ENCODE measurements around the gene RPTOR.

The RPTOR gene

GRCh38 chr17:80546267-80546666 is 1.6 kb downstream of the RPTOR start (continued):
- no peak for TF ChIP-seq ZNF70 (CRISPR knock-in tag; IDR thresholded peaks at IDR 0.05)
- TF ChIP-seq ZFP30 (CRISPR knock-in tag; IDR thresholded peaks at IDR 0.05): no peak
- TF ChIP-seq PPARA (CRISPR knock-in tag; IDR thresholded peaks at IDR 0.05; ENCODE audit: borderline replicate concordance): no peak
- no peak for TF ChIP-seq RARB (CRISPR knock-in tag; IDR thresholded peaks at IDR 0.05)
- no peak for TF ChIP-seq GLIS3 (CRISPR knock-in tag; IDR thresholded peaks at IDR 0.05)
- TF ChIP-seq, protein P1, sequence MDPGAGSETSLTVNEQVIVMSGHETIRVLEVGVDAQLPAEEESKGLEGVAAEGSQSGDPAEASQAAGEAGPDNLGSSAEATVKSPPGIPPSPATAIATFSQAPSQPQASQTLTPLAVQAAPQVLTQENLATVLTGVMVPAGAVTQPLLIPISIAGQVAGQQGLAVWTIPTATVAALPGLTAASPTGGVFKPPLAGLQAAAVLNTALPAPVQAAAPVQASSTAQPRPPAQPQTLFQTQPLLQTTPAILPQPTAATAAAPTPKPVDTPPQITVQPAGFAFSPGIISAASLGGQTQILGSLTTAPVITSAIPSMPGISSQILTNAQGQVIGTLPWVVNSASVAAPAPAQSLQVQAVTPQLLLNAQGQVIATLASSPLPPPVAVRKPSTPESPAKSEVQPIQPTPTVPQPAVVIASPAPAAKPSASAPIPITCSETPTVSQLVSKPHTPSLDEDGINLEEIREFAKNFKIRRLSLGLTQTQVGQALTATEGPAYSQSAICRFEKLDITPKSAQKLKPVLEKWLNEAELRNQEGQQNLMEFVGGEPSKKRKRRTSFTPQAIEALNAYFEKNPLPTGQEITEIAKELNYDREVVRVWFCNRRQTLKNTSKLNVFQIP (CRISPR knock-in tag; IDR thresholded peaks at IDR 0.05; ENCODE audit: borderline replicate concordance, low read depth): no peak
- TF ChIP-seq PATZ1 (CRISPR knock-in tag; IDR thresholded peaks at IDR 0.05; ENCODE audit: borderline replicate concordance): no peak

DNA sequence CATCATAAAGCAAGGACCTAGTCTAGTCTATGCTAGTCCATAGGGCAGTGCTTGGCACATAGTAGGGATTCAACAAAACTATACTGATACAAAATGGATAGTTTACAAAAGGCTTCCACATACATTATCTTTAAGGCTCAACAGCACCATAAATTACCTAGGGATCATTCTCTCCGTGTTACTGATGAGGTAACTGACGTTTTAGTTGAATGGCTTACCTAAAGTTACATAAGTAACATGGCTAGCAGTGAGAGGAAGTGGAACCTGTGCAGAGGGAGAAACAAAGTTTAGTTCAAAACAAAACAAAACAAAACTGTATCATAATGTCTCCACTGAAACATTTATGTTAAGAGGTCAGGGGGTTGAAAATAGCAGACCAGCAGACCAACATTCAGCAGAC is 7.9 kb downstream of the RPTOR start:
- ATAC-seq: no peak
- no peak for TF ChIP-seq ESRRG (CRISPR knock-in tag; IDR thresholded peaks at IDR 0.05)

DNA sequence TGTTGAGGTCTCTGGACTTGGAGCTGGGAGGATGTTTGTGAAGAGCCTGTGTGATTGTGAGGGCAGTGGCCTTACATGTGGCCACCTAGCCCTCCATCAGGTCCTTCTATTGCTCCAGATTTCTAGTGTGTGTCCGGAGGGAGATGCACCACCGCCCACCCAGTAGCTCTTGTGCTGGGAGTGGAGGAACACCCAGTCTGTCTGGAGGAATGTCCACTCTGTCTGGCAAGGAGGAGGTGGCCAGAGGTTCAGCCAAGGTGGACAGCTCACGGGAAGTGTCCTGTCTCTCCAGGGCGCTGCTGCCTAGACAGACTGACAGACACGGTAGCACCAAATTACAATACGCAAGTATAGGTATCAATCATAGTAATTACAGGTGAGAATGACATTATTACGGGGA is 10.6 kb downstream of the RPTOR start:
- no peak for TF ChIP-seq ZFP30 (CRISPR knock-in tag; IDR thresholded peaks at IDR 0.05)
- TF ChIP-seq ISL1 (CRISPR knock-in tag; IDR thresholded peaks at IDR 0.05): no peak
- TF ChIP-seq, protein P1 (CRISPR knock-in tag; IDR thresholded peaks at IDR 0.05; ENCODE audit: borderline replicate concordance, low read depth): no peak
- no peak for TF ChIP-seq GLIS3 (CRISPR knock-in tag; IDR thresholded peaks at IDR 0.05)
- no peak for TF ChIP-seq OSR1 (CRISPR knock-in tag; IDR thresholded peaks at IDR 0.05)
- ATAC-seq: no peak

- no peak for ATAC-seq
- TF ChIP-seq GLIS3 (CRISPR knock-in tag; IDR thresholded peaks at IDR 0.05) (no peak), ARNTL (CRISPR knock-in tag; IDR thresholded peaks at IDR 0.05; ENCODE audit: borderline replicate concordance, low read depth) (no peak), PATZ1 (CRISPR knock-in tag; IDR thresholded peaks at IDR 0.05; ENCODE audit: borderline replicate concordance) (no peak), ZNF565 (CRISPR knock-in tag; conservative IDR thresholded peaks at IDR 0.05; ENCODE audit: low read depth) (no peak), ZNF8 (CRISPR knock-in tag; IDR thresholded peaks at IDR 0.05) (no peak), RARB (CRISPR knock-in tag; IDR thresholded peaks at IDR 0.05) (no peak), SNAI2 (CRISPR knock-in tag; IDR thresholded peaks at IDR 0.05) (no peak), ISL1 (CRISPR knock-in tag; IDR thresholded peaks at IDR 0.05) (no peak), BACH2 (CRISPR knock-in tag; IDR thresholded peaks at IDR 0.05; ENCODE audit: borderline replicate concordance) (no peak)
- TF ChIP-seq, protein P2, sequence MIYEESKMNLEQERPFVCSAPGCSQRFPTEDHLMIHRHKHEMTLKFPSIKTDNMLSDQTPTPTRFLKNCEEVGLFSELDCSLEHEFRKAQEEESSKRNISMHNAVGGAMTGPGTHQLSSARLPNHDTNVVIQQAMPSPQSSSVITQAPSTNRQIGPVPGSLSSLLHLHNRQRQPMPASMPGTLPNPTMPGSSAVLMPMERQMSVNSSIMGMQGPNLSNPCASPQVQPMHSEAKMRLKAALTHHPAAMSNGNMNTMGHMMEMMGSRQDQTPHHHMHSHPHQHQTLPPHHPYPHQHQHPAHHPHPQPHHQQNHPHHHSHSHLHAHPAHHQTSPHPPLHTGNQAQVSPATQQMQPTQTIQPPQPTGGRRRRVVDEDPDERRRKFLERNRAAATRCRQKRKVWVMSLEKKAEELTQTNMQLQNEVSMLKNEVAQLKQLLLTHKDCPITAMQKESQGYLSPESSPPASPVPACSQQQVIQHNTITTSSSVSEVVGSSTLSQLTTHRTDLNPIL (CRISPR knock-in tag; IDR thresholded peaks at IDR 0.05; ENCODE audit: low read depth): no peak
Observed at GRCh38 chr17:80558046-80558445, 13.4 kb downstream of the RPTOR start.

- ATAC-seq: peak; percentile 35; the same call in 2 of the 3 replicates
- TF ChIP-seq ESRRG (CRISPR knock-in tag; IDR thresholded peaks at IDR 0.05) (no peak), ARNTL (CRISPR knock-in tag; IDR thresholded peaks at IDR 0.05; ENCODE audit: borderline replicate concordance, low read depth) (no peak), ZNF565 (CRISPR knock-in tag; conservative IDR thresholded peaks at IDR 0.05; ENCODE audit: low read depth) (no peak), TSHZ2 (CRISPR knock-in tag; IDR thresholded peaks at IDR 0.05) (no peak), TOX (CRISPR knock-in tag; IDR thresholded peaks at IDR 0.05; ENCODE audit: borderline replicate concordance) (no peak), GLIS3 (CRISPR knock-in tag; IDR thresholded peaks at IDR 0.05) (no peak), PPARA (CRISPR knock-in tag; IDR thresholded peaks at IDR 0.05; ENCODE audit: borderline replicate concordance) (no peak), SNAI2 (CRISPR knock-in tag; IDR thresholded peaks at IDR 0.05) (no peak), TCF4 (CRISPR knock-in tag; IDR thresholded peaks at IDR 0.05; ENCODE audit: borderline replicate concordance) (no peak), ZFP30 (CRISPR knock-in tag; IDR thresholded peaks at IDR 0.05) (no peak), ZFP3 (CRISPR knock-in tag; IDR thresholded peaks at IDR 0.05) (no peak), OSR1 (CRISPR knock-in tag; IDR thresholded peaks at IDR 0.05) (no peak), BACH2 (CRISPR knock-in tag; IDR thresholded peaks at IDR 0.05; ENCODE audit: borderline replicate concordance) (no peak), CSDC2 (CRISPR knock-in tag; IDR thresholded peaks at IDR 0.05) (no peak)
- TF ChIP-seq, protein P2 (CRISPR knock-in tag; IDR thresholded peaks at IDR 0.05; ENCODE audit: low read depth): no peak
Observed at GRCh38 chr17:80559825-80560251, 15.2 kb downstream of the RPTOR start.

Measured in SK-N-SH treated with all-trans-retinoic acid at 6 μM for 48 hours (cell line).